Measurements from ENCODE around the gene GRID2.

- TF ChIP-seq, protein P1, sequence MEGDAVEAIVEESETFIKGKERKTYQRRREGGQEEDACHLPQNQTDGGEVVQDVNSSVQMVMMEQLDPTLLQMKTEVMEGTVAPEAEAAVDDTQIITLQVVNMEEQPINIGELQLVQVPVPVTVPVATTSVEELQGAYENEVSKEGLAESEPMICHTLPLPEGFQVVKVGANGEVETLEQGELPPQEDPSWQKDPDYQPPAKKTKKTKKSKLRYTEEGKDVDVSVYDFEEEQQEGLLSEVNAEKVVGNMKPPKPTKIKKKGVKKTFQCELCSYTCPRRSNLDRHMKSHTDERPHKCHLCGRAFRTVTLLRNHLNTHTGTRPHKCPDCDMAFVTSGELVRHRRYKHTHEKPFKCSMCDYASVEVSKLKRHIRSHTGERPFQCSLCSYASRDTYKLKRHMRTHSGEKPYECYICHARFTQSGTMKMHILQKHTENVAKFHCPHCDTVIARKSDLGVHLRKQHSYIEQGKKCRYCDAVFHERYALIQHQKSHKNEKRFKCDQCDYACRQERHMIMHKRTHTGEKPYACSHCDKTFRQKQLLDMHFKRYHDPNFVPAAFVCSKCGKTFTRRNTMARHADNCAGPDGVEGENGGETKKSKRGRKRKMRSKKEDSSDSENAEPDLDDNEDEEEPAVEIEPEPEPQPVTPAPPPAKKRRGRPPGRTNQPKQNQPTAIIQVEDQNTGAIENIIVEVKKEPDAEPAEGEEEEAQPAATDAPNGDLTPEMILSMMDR (IDR thresholded peaks at IDR 0.05), result no peak
- TF ChIP-seq POLR2A (IDR thresholded peaks at IDR 0.05), result no peak
These were observed 658.1 kb downstream of the GRID2 start for GRCh38 chr4:92961881-92962280.
